Erythroblast (primary cell): Measurements from ENCODE around the gene GALNT18.

Source experiments
- GATA1 ChIP-seq: IDR thresholded peaks from 2 replicates; pipeline ENCODE4 v1.6.1; 2011; ENCODE audit warnings: low read depth, mild to moderate bottlenecking, control low read depth, low read length, moderate library complexity
- POLR2A ChIP-seq: IDR thresholded peaks from 2 replicates; pipeline ENCODE4 v1.6.1; 2011; ENCODE audit warnings: mild to moderate bottlenecking, low read length

- TF ChIP-seq POLR2A (no peak), GATA1 (no peak)
These were observed 38.5 kb upstream of the GALNT18 start for GRCh38 chr11:11660363-11660740.
